Activated T-cell treated with anti-CD3 and anti-CD28 coated beads, Interleukin-2, amount 50 U/mL, for 24 hours (primary cell): ENCODE data around the gene PDE4C.
"Not testable (repeated sequence)": the region's sequence is repeated elsewhere in the genome, so short reads cannot be mapped to it uniquely, and the experiment has no call there.

Experiments used
- DNase-seq: peaks from one replicate; pipeline ENCODE4 v3.0.0-alpha.2; 2020
- H3K27ac Mint-ChIP-seq: 2 replicates; pipeline ENCODE4 v1.8.0; 2020; ENCODE audit warnings: mild to moderate bottlenecking, mixed read lengths
- H3K27me3 Mint-ChIP-seq: 2 replicates; pipeline ENCODE4 v1.8.0; 2020; ENCODE audit warnings: mixed read lengths
- H3K36me3 Mint-ChIP-seq: 2 replicates; pipeline ENCODE4 v1.8.0; 2020; ENCODE audit warnings: low read depth, mixed read lengths
- H3K4me1 Mint-ChIP-seq: 2 replicates; pipeline ENCODE4 v1.8.0; 2020; ENCODE audit warnings: low read depth, mixed read lengths
- H3K4me3 Mint-ChIP-seq: 2 replicates; pipeline ENCODE4 v1.8.0; 2020; ENCODE audit warnings: mild to moderate bottlenecking, moderate library complexity, mixed read lengths
- H3K9me3 Mint-ChIP-seq: 2 replicates; pipeline ENCODE4 v1.8.0; 2020; ENCODE audit warnings: mixed read lengths

PDE4C gene

GRCh38 chr19:18220632-18221275, 5.5 kb downstream of the PDE4C start:
- no peak for DNase-seq
- no peaks in the 10 kb centered on the region for H3K9me3 Mint-ChIP-seq
- H3K27me3 Mint-ChIP-seq = peaks cover 42% of the 10 kb centered on the region
- H3K4me3 Mint-ChIP-seq = no peak overlapping the region
- no peak overlapping the region for H3K27ac Mint-ChIP-seq
- peaks cover 21% of the 10 kb centered on the region for H3K4me1 Mint-ChIP-seq
- H3K36me3 Mint-ChIP-seq = no peaks in the 10 kb centered on the region

DNA sequence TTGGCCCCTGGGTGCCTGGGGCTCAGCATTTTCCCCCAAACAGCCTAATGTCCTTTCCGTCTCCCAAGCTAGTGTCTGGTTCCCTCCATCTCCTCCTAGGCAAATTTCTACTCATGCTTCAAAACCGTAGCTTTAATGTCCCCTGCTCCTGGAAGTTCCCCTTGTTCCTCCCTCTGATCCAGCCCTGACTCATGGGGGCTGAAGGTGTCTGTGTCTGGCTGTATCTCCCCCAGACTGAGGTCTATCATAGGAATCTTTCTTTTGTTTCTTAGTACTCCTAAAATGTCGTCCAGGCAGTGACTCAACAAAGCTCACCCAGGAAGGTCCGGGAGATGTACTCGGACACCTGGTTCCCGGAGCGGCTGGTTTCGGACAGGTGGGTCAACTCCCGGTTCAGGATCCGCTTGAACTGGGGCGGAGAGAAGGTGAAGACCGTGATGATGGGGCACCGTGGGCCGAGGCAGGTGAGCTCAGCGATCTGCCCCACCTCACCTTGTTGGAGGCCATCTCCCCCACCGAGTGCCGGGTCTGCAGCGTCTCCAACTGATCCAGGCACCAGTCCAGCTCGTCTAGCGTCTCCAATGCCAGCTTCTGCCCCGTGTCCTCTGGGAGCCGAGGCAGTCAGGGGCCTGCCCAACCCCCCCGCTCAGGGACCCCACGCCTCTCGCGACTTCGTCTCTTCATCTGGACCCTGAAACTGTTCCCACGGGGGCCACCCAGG, 6.2 kb downstream of the PDE4C start:
- H3K4me1 Mint-ChIP-seq = peaks cover 16% of the 10 kb centered on the region
- no peak overlapping the region for H3K4me3 Mint-ChIP-seq
- no peaks in the 10 kb centered on the region for H3K9me3 Mint-ChIP-seq
- H3K36me3 Mint-ChIP-seq = no peaks in the 10 kb centered on the region
- no peak overlapping the region for H3K27ac Mint-ChIP-seq
- DNase-seq = no peak
- peaks cover 35% of the 10 kb centered on the region for H3K27me3 Mint-ChIP-seq

GRCh38 chr19:18218600-18218999, 7.6 kb downstream of the PDE4C start:
- DNase-seq = no peak
- H3K9me3 Mint-ChIP-seq = no peaks in the 10 kb centered on the region
- peaks cover 22% of the 10 kb centered on the region for H3K27me3 Mint-ChIP-seq
- no peaks in the 10 kb centered on the region for H3K36me3 Mint-ChIP-seq
- peaks cover 11% of the 10 kb centered on the region for H3K4me1 Mint-ChIP-seq
- no peak overlapping the region for H3K27ac Mint-ChIP-seq
- H3K4me3 Mint-ChIP-seq = no peak overlapping the region

DNA sequence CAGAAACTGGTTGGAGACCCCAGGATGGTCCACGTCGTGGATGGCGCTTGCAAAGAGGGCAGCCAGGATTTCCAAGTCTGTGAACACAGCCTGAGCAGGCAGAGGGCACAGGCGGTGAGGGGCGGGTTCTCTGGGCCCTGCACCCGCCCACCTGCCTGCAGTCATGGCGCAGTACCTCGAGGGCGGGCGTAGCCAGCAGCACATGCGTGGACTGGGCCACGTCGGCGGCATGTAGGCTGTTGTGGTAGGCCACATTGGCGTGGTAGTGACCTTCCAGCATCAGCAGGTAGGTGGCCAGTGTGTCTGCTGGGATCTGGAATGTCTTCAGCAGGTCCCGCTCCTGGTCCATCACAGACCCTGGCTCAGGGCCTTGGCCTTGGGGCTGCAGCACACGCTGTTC, 8.1 kb downstream of the PDE4C start:
- no peak overlapping the region for H3K27ac Mint-ChIP-seq
- peaks cover 11% of the 10 kb centered on the region for H3K4me1 Mint-ChIP-seq
- no peaks in the 10 kb centered on the region for H3K9me3 Mint-ChIP-seq
- no peaks in the 10 kb centered on the region for H3K36me3 Mint-ChIP-seq
- DNase-seq = no peak
- H3K27me3 Mint-ChIP-seq = peaks cover 19% of the 10 kb centered on the region
- no peak overlapping the region for H3K4me3 Mint-ChIP-seq

- H3K27me3 Mint-ChIP-seq = peaks cover 10% of the 10 kb centered on the region
- H3K4me3 Mint-ChIP-seq = no peak overlapping the region
- no peaks in the 10 kb centered on the region for H3K36me3 Mint-ChIP-seq
- H3K9me3 Mint-ChIP-seq = no peaks in the 10 kb centered on the region
- no peak overlapping the region for H3K27ac Mint-ChIP-seq
- DNase-seq = no peak
- peaks cover 11% of the 10 kb centered on the region for H3K4me1 Mint-ChIP-seq
These were observed 9.4 kb downstream of the PDE4C start for GRCh38 chr19:18216789-18217188.

GRCh38 chr19:18214779-18215433, 11.3 kb downstream of the PDE4C start:
- H3K4me3 Mint-ChIP-seq = no peak overlapping the region
- H3K27me3 Mint-ChIP-seq = peaks cover 3% of the 10 kb centered on the region
- H3K4me1 Mint-ChIP-seq = peaks cover 8% of the 10 kb centered on the region
- no peaks in the 10 kb centered on the region for H3K9me3 Mint-ChIP-seq
- DNase-seq = no peak
- no peak overlapping the region for H3K27ac Mint-ChIP-seq
- no peaks in the 10 kb centered on the region for H3K36me3 Mint-ChIP-seq

DNA sequence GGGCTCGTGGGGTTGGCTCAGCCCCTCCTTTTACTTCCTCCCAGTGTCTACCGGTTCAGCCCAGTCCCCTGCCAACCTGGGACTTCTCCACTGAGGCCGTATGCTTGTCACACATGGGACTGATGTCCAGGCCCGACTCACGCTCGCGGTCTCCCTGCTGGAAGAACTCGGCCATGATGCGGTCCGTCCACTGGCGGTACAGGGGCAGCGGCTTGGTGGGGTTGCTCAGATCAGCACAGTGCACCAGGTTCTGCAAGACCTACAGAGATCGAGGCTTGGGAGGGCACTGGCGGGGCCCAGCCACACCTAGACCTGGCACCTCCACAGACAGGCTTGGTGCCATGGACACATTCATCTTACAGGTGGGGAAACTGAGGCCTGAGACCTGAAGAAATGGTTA, 14.6 kb downstream of the PDE4C start:
- Mint-ChIP-seq H3K36me3 (no peaks in the 10 kb centered on the region), H3K27ac (no peak overlapping the region), H3K4me3 (no peak overlapping the region), H3K27me3 (peaks cover 11% of the 10 kb centered on the region), H3K9me3 (no peaks in the 10 kb centered on the region), H3K4me1 (peaks cover 8% of the 10 kb centered on the region)
- DNase-seq = no peak

DNA sequence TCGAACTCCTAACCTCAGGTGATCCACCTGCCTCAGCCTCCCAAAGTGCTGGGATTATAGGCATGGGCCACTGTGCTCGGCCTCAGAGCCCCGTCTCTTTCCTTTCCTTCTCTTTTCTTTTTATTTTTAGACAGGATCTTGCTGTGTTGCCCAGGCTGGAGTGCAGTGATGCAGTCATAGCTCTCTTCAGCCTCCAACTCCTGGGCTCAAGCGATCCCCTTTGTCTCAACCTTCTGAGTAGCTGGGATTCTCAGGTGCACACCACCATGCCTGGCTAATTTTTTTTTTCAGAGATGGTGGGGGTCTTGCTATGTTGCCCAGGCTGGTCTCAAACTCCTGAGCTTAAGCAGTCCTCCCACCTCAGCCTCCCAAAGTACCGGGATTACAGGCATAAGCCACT, 16.3 kb downstream of the PDE4C start:
- H3K4me3 Mint-ChIP-seq, DNase-seq, H3K4me1 Mint-ChIP-seq, H3K27ac Mint-ChIP-seq, H3K36me3 Mint-ChIP-seq, H3K9me3 Mint-ChIP-seq: not testable (repeated sequence)
- peaks cover 11% of the 10 kb centered on the region for H3K27me3 Mint-ChIP-seq

DNA sequence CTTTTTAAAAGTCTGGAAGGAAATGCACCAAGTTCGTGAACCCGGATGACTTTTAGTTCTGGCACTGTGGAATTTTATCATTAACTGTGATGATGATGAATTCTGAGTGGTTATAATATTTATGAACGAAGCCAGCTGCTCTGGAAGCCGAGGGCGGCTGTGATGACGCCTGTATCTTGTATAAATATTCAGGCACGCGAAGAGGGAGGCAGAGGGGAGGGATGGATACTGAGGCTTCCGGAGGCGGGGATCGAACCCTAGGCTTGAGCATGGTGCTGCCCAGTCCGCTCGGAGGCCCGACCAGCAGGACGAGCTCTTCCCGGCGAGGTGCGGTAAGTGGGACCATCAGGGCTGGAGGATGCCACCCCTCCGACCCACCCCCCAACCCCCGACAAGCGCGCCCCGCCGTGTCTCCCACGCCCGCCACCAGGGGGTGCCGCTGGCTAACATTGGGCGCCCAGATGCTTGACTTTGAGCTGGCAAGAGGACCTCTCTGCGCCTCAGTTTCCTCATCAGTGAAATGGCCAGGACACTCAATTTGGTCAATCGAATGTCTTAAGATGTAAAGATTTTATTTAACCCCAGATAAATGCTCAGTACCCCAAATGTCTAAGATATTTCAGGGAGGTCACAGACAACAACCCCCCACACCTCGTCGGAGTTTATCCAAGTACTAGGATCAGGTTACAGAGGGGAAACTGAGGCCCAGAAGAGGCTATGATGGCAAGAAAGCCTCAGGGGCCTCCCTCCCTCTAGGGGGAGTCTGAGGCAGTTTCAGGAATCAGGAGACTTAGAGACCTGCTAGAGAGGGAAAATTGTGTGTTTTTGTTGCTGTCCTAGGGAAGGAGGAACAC, 17.9 kb downstream of the PDE4C start:
- peaks cover 16% of the 10 kb centered on the region for H3K4me1 Mint-ChIP-seq
- DNase-seq = peak; percentile 78
- H3K27ac Mint-ChIP-seq = no peak overlapping the region
- peaks cover 3% of the 10 kb centered on the region for H3K36me3 Mint-ChIP-seq
- peaks cover 8% of the 10 kb centered on the region for H3K27me3 Mint-ChIP-seq
- H3K4me3 Mint-ChIP-seq = no peak overlapping the region
- H3K9me3 Mint-ChIP-seq = no peaks in the 10 kb centered on the region

GRCh38 chr19:18206018-18206417, 20.2 kb downstream of the PDE4C start:
- H3K36me3 Mint-ChIP-seq = peaks cover 18% of the 10 kb centered on the region
- no peak overlapping the region for H3K4me3 Mint-ChIP-seq
- H3K27me3 Mint-ChIP-seq = peaks cover 8% of the 10 kb centered on the region
- H3K4me1 Mint-ChIP-seq = peaks cover 30% of the 10 kb centered on the region
- no peak overlapping the region for H3K27ac Mint-ChIP-seq
- no peak for DNase-seq
- H3K9me3 Mint-ChIP-seq = no peaks in the 10 kb centered on the region

DNA sequence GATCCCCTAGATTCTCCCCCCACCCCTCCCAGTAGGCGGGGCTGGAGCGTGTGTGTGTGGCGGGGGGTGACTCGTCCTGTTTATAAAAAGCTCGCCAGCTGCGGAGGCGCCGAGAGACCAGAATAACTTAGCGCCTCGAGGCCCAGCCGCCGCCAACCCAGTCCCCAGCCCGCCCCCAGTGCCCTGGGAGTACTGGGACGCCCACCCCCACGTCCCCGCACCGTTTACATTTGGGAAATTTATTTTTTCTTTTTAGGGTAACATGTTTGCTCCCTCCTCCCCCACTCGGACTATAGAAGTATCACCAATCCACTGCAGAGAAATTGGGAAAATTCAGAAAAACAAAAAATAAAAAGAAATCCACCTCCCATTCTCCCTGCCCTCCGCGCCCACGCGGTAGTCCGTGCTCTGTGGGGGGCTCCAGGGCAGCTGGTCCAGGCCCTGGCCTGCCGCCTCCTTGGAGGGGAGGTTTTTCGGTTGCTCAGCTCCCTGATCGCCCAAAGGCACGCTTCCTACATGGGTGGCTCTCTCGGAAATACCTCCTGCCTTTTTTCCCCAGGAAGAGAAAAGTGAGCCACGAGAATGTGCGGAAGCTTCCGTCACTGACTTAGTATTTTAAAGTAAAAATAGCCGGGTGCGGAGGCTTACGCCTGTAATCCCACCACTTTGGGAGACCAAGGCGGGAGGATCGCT, 20.9 kb downstream of the PDE4C start:
- Mint-ChIP-seq H3K4me3 (peak overlapping the region; percentile 81), H3K36me3 (peaks cover 21% of the 10 kb centered on the region), H3K27ac (peak overlapping the region; percentile 90), H3K4me1 (peaks cover 30% of the 10 kb centered on the region), H3K27me3 (peaks cover 8% of the 10 kb centered on the region), H3K9me3 (no peaks in the 10 kb centered on the region)
- DNase-seq = peak; percentile 71

DNA sequence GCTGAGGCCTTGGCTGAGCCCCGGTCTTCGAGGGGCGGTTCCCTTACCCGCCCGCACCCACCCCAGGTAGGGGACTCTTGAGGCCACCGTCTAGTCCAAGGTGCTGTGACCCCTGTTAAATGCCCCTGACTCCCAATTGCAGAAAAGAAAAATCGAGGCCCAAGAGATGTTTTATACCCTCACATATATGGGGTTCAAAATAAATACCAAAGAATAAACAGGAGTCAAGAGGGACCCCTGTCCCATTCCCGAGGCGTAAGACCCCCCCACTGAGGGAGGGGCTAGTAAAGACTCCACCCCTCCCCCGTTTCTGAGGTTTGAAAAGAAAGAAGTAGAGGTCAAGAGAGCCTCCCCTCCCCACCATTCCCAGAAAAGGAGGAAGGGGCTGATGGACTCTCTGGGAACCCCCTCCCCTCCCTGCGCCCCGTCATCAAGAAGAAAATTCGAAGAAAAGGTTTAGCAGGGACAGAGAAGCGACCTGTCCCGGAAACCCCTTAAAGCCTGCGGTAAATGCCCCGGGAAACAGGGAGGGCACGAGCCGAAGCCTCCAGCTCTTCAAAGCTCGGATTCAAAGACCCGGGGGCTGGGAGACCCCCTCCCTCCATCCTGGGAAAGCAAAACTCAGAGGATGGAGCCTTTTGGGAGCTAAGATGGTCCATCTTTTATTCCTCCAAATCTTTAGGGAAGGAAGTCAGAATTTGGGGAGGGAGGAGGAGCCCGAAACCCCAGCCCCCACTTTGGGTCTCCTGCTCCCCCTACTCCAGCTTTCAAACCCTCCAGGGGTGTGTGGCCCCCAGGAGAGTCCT, 21.6 kb downstream of the PDE4C start:
- Mint-ChIP-seq H3K36me3 (peaks cover 29% of the 10 kb centered on the region), H3K9me3 (no peaks in the 10 kb centered on the region), H3K27me3 (peaks cover 8% of the 10 kb centered on the region), H3K4me3 (peak overlapping the region; percentile 81), H3K27ac (peak overlapping the region; percentile 90), H3K4me1 (peaks cover 30% of the 10 kb centered on the region)
- no peak for DNase-seq

DNA sequence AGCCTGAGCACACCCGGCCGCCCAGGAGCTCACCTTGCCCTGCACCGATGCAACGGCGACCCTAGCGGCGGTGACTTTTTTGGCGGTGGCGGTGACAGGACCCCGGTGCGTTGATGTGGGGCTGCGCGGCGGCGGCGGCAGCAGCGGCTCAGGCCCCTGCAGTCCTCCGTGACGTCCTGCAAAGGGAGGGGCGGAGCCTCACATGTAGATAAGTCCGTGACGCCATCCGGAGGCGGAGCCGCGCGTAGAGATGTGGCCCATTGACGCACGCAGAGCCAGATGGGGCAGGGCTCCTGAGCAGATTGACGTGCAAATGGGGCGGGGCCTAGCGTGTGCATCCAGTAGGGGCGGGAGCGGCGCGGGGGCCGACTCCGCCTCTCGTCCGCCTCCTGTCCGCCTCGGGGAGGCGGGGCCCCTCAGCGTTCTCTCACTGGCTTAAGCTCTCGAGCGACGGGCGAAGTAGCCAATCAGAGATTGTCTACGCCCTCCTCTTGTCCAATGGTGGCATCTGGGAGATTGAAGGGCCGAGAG, 22.3 kb downstream of the PDE4C start, which contains the start of gene RAB3A:
TSS of gene RAB3A (minus strand) at position 180 of the 531 bp plus-strand sequence. CDS start 1,302 bp downstream, outside the sequence.
- Mint-ChIP-seq H3K36me3 (peaks cover 35% of the 10 kb centered on the region), H3K27me3 (peaks cover 8% of the 10 kb centered on the region), H3K27ac (peak within 1 kb of the TSS; percentile 90), H3K4me1 (peaks cover 30% of the 10 kb centered on the region), H3K4me3 (peak within 1 kb of the TSS; percentile 91), H3K9me3 (no peaks in the 10 kb centered on the region)
- peak; percentile 99 for DNase-seq
